AG09319 (cell line): ENCODE data around the gene RRM1.

ENCODE experiments used
- DNase-seq: peaks from one replicate; pipeline ENCODE4 v3.0.0-alpha.2; 2010; ENCODE audit warnings: low read depth; ENCODE audit errors: extremely low read depth
- TF ChIP-seq, protein P1 (sequence below): IDR thresholded peaks from 2 replicates; pipeline ENCODE4 v1.5.1; 2011; ENCODE audit warnings: low read depth, mild to moderate bottlenecking, inconsistent platforms, low read length, moderate library complexity

Gene RRM1

DNA sequence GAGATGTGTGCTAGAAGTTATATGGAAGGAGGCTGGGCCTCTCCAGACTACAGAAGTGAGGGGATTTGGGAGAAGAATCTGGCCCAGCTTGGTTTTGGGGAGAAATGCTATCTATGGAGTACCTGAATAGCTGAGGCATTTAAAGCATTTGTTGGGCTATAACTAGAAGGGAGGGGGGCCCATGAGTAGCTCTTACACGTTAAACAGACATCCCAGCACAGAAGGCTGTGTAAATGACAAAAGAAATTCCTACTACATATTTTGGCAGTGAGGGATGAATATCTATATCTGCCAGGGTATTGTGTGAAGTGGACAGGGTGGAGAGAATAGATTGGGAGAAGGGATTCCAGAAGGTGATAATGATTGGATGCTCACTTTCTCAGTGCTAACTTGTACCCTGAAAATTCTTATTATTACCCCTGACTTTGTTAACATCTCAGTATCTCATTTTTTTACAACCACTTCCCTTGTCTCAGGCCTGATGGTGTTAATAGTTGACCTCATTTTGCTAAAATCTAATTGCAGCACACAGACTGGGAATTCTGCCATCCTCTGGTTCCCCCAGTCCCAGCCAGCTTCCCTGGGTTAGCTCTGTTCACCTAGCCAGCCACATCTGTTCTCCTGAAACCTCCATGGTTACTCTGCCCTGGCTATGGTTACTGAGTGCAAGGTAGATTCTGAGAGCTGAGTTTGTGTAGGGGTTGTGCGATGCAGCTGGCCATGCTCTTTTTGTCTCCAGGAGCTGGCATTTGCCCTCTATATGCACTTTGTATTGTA, 28.8 kb upstream of the RRM1 start:
- TF ChIP-seq, protein P1, sequence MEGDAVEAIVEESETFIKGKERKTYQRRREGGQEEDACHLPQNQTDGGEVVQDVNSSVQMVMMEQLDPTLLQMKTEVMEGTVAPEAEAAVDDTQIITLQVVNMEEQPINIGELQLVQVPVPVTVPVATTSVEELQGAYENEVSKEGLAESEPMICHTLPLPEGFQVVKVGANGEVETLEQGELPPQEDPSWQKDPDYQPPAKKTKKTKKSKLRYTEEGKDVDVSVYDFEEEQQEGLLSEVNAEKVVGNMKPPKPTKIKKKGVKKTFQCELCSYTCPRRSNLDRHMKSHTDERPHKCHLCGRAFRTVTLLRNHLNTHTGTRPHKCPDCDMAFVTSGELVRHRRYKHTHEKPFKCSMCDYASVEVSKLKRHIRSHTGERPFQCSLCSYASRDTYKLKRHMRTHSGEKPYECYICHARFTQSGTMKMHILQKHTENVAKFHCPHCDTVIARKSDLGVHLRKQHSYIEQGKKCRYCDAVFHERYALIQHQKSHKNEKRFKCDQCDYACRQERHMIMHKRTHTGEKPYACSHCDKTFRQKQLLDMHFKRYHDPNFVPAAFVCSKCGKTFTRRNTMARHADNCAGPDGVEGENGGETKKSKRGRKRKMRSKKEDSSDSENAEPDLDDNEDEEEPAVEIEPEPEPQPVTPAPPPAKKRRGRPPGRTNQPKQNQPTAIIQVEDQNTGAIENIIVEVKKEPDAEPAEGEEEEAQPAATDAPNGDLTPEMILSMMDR = no peak
- DNase-seq = no peak

DNA sequence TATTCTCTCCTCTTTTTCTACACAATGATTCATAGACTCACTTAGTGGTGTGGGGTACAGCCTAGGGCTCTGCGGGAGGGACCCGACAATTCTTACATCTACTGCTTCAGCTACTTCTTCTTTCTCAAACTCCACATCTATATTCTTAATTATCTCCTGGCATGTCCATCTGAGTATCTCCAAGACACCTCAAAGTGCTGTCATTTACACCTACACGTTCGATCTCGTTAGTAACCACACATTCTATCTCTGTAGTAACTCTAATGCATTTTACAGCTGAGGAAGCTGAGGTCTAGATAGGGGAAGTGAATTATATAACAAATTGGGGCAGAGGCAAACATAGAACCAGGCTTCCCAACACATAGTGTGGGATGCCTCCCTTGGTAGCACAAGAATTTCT, 27.7 kb upstream of the RRM1 start:
- TF ChIP-seq, protein P1 = no peak
- DNase-seq = no peak

DNA sequence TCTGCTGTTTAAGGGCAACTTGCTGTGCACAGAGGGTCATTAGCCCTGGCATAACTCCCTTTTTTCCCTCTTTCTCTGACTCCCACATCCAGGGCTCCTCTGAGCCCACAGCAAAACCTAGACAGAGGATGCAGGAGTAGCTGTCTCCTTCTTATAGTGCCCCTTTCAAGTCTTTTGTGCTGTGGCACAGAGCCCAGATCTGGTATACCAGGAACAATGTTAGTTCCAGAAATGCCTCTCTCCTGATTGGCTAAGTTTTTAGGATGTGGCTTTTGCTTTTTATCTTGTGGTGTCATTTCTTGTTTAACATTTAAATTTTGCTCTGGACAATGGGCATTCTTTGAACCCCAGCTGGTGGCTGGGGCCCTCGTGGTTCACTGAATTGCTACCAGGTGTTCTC, 25.6 kb upstream of the RRM1 start:
- DNase-seq = no peak
- TF ChIP-seq, protein P1 = no peak

DNA sequence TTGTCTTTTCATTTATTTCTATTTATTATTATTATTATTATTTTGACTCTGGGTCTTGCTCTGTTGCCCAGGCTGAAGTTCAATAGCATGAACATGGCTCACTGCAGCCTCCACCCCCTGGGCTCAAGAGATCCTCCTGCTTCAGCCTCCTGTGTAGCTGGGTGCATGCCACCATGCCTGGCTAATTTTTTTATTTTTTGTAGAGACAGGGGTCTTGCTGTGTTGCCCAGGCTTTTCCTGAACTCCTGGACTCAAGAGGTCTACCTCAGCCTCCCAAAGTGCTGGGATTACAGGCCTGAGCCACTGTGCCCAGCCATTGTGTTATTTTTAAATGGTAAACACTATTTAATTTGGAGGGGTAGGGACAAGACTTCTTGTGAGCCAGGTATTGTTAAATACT, 23.3 kb upstream of the RRM1 start:
- TF ChIP-seq, protein P1 = no peak
- DNase-seq = no peak

DNA sequence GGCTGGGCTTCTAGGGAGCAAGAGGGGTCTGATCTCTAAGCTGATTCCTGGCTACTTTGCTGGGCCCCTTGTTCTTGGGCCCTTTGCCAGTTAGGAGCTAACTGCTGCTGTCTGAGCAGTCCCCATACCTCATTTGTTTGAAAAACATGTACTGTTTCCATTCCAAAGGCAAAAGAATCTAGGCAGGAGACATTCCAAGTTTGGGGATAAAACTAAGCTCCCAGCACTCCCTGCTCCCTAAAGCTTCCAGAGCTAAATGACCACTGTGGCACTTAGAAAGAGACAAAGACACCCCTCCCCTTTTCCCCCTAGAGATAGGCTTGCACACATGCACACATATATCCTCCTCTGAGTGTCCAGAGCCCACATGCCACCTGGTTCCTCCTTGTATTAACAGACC, 22.7 kb upstream of the RRM1 start:
- TF ChIP-seq, protein P1 = no peak
- DNase-seq = no peak

DNA sequence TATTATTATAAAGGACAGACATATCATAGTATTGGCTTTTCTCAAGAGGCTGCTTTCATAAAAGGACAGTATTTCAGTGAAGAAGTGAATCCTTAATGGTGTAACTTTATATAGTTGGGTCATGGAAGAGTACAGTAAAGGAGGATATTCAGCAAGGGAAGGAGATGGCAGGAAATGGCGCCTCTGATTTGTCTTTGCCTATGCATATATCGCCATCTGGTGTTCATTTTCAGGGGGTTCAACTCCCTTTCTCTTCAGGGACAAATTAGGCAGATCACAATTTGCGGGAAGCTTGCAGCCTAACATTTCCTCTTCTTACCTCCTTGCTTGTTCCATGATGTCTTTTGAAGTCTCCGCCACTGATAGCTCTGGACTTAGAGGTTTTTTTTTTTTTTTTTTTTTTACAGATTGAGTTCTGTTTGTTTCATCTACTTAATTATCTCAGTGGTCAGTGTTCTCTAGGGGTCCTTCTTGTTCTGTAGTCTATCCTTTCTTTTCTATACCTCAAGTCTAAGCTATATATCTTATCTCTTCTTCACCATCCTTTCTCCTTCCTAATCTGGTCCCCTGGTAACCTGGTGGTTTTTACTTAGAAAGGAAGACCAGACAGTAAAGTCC, 21.8 kb upstream of the RRM1 start:
- DNase-seq = peak; percentile 52
- TF ChIP-seq, protein P1 = peak; percentile 75

DNA sequence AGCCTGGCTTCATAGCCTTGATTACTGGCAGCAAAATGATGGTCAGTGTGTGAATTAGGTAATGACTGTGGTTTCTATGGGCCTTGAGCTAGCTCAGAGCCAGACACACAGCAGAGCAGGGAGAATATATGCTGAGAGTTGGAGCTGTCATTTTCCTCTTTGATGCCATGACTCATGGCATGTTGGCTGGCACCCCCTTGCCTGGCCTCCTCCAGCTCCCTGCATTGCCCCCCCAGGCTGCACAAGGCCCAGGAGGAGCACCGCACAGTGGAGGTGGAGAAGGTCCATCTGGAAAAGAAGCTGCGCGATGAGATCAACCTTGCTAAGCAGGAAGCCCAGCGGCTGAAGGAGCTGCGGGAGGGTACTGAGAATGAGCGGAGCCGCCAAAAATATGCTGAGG, 20.3 kb upstream of the RRM1 start:
- no peak for DNase-seq
- TF ChIP-seq, protein P1 = no peak
